DOHH2 (cell line): ENCODE data around the gene ARPC2.

Experiments
- H3F3A ChIP-seq: fragments of 200-600 bp; sonication (generic), shearing (Covaris generic); 2 replicates; pipeline ENCODE4 v1.6.0; 2016; ENCODE audit warnings: antibody characterized with exemption, mild to moderate bottlenecking; ENCODE audit not compliant: control insufficient read depth, insufficient read depth
- H3K27ac ChIP-seq: fragments of 200-600 bp; sonication (generic); 2 replicates; pipeline ENCODE4 v1.5.1; 2014; ENCODE audit warnings: low read depth, mild to moderate bottlenecking, low read length, moderate library complexity
- H3K27me3 ChIP-seq: fragments of 200-600 bp; sonication (generic); 2 replicates; pipeline ENCODE4 v1.6.1; 2014; ENCODE audit warnings: mild to moderate bottlenecking, low read length, mixed read lengths; ENCODE audit not compliant: control insufficient read depth
- H3K36me3 ChIP-seq: fragments of 200-600 bp; sonication (generic); 2 replicates; pipeline ENCODE4 v1.6.1; 2014; ENCODE audit warnings: mild to moderate bottlenecking, low read length, moderate library complexity, mixed read lengths; ENCODE audit not compliant: control insufficient read depth
- H3K4me1 ChIP-seq: fragments of 200-600 bp; sonication (generic); 2 replicates; pipeline ENCODE4 v1.6.1; 2014; ENCODE audit warnings: mild to moderate bottlenecking, low read length, mixed read lengths; ENCODE audit not compliant: control insufficient read depth
- H3K4me2 ChIP-seq: fragments of 200-600 bp; sonication (generic); 2 replicates; pipeline ENCODE4 v1.6.0; 2014; ENCODE audit warnings: mild to moderate bottlenecking, low read length, moderate library complexity
- H3K4me3 ChIP-seq: fragments of 200-600 bp; sonication (generic); 2 replicates; pipeline ENCODE4 v1.5.1; 2014; ENCODE audit warnings: mild to moderate bottlenecking, low read length, mixed read lengths
- H3K79me2 ChIP-seq: fragments of 200-600 bp; sonication (generic); 2 replicates; pipeline ENCODE4 v1.6.1; 2014; ENCODE audit warnings: mild to moderate bottlenecking, low read length, mixed read lengths; ENCODE audit not compliant: control insufficient read depth
- H3K9me2 ChIP-seq: fragments of 200-600 bp; sonication (generic); replicated peaks from 2 replicates; pipeline ENCODE4 v1.6.1; 2014; ENCODE audit warnings: mild to moderate bottlenecking, low read length, mixed read lengths; ENCODE audit not compliant: control insufficient read depth
- H3K9me3 ChIP-seq: fragments of 200-600 bp; sonication (generic); 2 replicates; pipeline ENCODE4 v1.6.1; 2014; ENCODE audit warnings: antibody characterized with exemption, low read length, mixed read lengths; ENCODE audit not compliant: control insufficient read depth, insufficient read depth
- H4K20me1 ChIP-seq: fragments of 200-600 bp; sonication (generic); 2 replicates; pipeline ENCODE4 v1.6.0; 2014; ENCODE audit warnings: low read depth, mild to moderate bottlenecking, antibody characterized with exemption, low read length, moderate library complexity; ENCODE audit not compliant: control insufficient read depth, insufficient read depth
- CTCF ChIP-seq: fragments of 200-600 bp; sonication (generic); IDR thresholded peaks from one replicate; pipeline ENCODE4 v1.5.1; 2014; ENCODE audit warnings: antibody characterized with exemption, mild to moderate bottlenecking, low read depth, low read length; ENCODE audit not compliant: poor library complexity, severe bottlenecking
- EZH2phosphoT487 ChIP-seq: fragments of 200-600 bp; sonication (generic); IDR thresholded peaks from 2 replicates; pipeline ENCODE4 v1.6.1; 2017; ENCODE audit warnings: borderline replicate concordance, mild to moderate bottlenecking, antibody characterized with exemption, low read length, moderate library complexity, mixed read lengths

The ARPC2 gene

GRCh38 chr2:218216336-218216673 lies 684 bp upstream of the ARPC2 start:
- Histone ChIP-seq H4K20me1 (peaks cover 17% of the 10 kb centered on the region), H3K4me2 (peak overlapping the region; percentile 59), H3K27ac (peak overlapping the region; percentile 25; the same call in 1 of the 2 replicates), H3K79me2 (peaks cover 45% of the 10 kb centered on the region), H3K9me3 (no peaks in the 10 kb centered on the region), H3K9me2 (no peaks in the 10 kb centered on the region), H3K4me3 (peak overlapping the region; percentile 77), H3K27me3 (peaks cover 1% of the 10 kb centered on the region; the same call in 1 of the 2 replicates), H3F3A (peaks cover 16% of the 10 kb centered on the region), H3K36me3 (peaks cover 36% of the 10 kb centered on the region), H3K4me1 (peaks cover 38% of the 10 kb centered on the region)
- TF ChIP-seq CTCF (no peak), EZH2phosphoT487 (no peak)

GRCh38 chr2:218217360-218218267 lies 625 bp downstream of the ARPC2 start:
- H3K4me2 ChIP-seq: peak overlapping the region; percentile 92
- H3F3A ChIP-seq: peaks cover 16% of the 10 kb centered on the region
- peak overlapping the region; percentile 98 for H3K27ac ChIP-seq
- no peaks in the 10 kb centered on the region for H3K9me2 ChIP-seq
- H3K36me3 ChIP-seq: peaks cover 49% of the 10 kb centered on the region
- H3K27me3 ChIP-seq: no peaks in the 10 kb centered on the region
- H4K20me1 ChIP-seq: peaks cover 29% of the 10 kb centered on the region
- H3K9me3 ChIP-seq: no peaks in the 10 kb centered on the region
- H3K79me2 ChIP-seq: peaks cover 58% of the 10 kb centered on the region
- H3K4me3 ChIP-seq: peak overlapping the region; percentile 89
- H3K4me1 ChIP-seq: peaks cover 51% of the 10 kb centered on the region
- TF ChIP-seq CTCF: no peak
- no peak for TF ChIP-seq EZH2phosphoT487

GRCh38 chr2:218218268-218219185 lies 1.5 kb downstream of the ARPC2 start:
- Histone ChIP-seq H3K9me2 (no peaks in the 10 kb centered on the region), H3K4me1 (peaks cover 60% of the 10 kb centered on the region), H4K20me1 (peaks cover 36% of the 10 kb centered on the region), H3K36me3 (peaks cover 58% of the 10 kb centered on the region), H3K4me3 (peak overlapping the region; percentile 89), H3K4me2 (peak overlapping the region; percentile 92), H3K9me3 (no peaks in the 10 kb centered on the region), H3F3A (peaks cover 16% of the 10 kb centered on the region), H3K27me3 (no peaks in the 10 kb centered on the region), H3K79me2 (peaks cover 67% of the 10 kb centered on the region), H3K27ac (peak overlapping the region; percentile 98)
- TF ChIP-seq CTCF (no peak), EZH2phosphoT487 (no peak)
